Activated naive CD8-positive, alpha-beta T cell treated with anti-CD3 and anti-CD28 coated beads, Interleukin-2, amount 10 ng/mL, durations not matched to agents 7 days and 5 days (primary cell): ENCODE measurements around the gene SCLT1. TPM values are rescaled to one million over a fixed set of nuclear protein-coding genes. Genes with fewer than 3 reads are reported as not detected.

Experiments
- ATAC-seq: fragments of 150-1000 bp; cut with Tn5 transposase; one replicate; pipeline ENCODE4 v1.10.0; 2021; ENCODE audit warnings: low read depth, moderate library complexity
- POLR2A ChIA-PET: fragments of 350-600 bp; sonication (Branson Sonifier 250); formaldehyde crosslinking; loops from one replicate; lab custom pipeline; 2021; ENCODE audit warnings: antibody characterized with exemption; lab: Charles Lee
- DNase-seq: peaks from one replicate; pipeline ENCODE4 v3.0.0; 2021
- H3K27ac Mint-ChIP-seq: one replicate; pipeline ENCODE4 v1.8.0; 2022; ENCODE audit warnings: mild to moderate bottlenecking, mixed read lengths
- H3K27me3 Mint-ChIP-seq: one replicate; pipeline ENCODE4 v1.8.0; 2022; ENCODE audit warnings: mild to moderate bottlenecking, moderate library complexity, mixed read lengths
- H3K36me3 Mint-ChIP-seq: one replicate; pipeline ENCODE4 v1.8.0; 2021; ENCODE audit warnings: mild to moderate bottlenecking, mixed read lengths
- H3K4me1 Mint-ChIP-seq: one replicate; pipeline ENCODE4 v1.8.0; 2021; ENCODE audit warnings: mixed read lengths
- H3K4me3 Mint-ChIP-seq: one replicate; pipeline ENCODE4 v1.8.0; 2022; ENCODE audit warnings: mild to moderate bottlenecking, moderate library complexity, mixed read lengths
- H3K9me3 Mint-ChIP-seq: one replicate; pipeline ENCODE4 v1.8.0; 2021; ENCODE audit warnings: mixed read lengths
- total RNA-seq, 2 experiments: library from RNA; stranded (reverse); gene quantifications; one replicate each; pipeline ENCODE4 v1.2.3, GENCODE V29; 2021

SCLT1 gene
- total RNA-seq, 2 experiments from 2014 or later, result 35.1 TPM

DNA sequence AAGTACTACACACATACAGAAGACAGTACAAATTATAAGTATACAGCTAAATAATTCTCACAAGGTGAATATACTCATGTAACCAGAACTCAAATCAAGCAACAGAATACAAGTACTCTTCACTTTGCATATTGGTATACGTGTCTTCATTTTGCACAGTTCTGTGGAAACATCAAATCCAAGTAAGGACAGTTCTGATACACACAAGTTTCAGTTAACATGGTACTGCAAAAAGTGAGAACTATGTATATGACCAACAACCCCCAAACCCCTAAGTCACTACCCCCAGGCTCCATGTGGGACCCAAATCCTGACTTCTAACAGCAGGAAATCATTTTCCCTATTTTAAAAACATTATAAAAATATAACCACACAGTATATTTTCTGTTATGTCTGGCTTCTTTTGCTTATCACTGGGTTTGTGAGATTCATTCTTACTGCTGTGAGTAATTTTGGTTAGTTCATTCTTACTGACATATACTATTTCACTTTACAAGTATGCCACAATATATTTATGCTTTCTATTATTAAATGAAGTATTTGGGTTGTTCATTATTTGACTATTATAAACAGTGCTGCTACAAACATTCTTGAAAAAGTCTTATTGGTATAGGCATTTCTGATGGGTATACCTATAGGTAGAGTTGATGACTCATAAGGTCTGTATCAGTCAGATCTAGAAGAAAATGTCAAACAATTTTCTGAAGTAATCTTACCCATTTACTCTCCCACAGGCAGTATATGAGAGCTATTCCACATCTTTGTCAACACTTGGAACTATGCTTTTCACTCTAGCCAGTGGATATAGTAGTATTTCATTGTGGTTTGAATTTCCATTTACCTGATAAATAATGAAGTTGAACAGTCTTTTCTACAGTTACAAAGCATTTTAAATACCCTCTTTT lies 47.0 kb downstream of the SCLT1 start:
- no peak for ATAC-seq

DNA sequence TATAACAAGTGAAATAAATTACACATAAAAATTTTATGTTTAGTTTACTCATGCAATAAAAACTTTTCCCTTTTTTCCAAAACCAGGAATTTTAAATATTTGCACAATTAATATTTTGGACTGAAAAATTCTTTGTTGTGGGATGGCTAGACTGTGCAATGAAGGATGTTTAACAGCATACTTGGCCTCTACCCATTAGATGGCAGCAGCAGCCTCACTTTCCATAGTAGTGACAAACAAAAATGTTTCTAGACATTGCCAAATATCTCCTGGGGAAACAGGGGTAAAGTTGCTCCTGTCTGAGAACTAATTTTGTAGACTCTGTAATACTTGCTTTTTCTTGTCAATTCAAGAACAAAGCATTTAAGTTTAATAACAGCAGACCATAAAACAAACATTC lies 49.8 kb downstream of the SCLT1 start:
- Mint-ChIP-seq H3K27me3 (no peaks in the 10 kb centered on the region), H3K4me1 (peaks cover 2% of the 10 kb centered on the region), H3K36me3 (peaks cover 16% of the 10 kb centered on the region), H3K4me3 (no peak overlapping the region), H3K9me3 (no peaks in the 10 kb centered on the region), H3K27ac (no peak overlapping the region)
- DNase-seq (no peak), ATAC-seq (no peak)
- POLR2A ChIA-PET, result no interaction called here

More for the DNA sequence above, 47.0 kb downstream of the SCLT1 start:
- DNase-seq, result no peak
- peaks cover 2% of the 10 kb centered on the region for H3K4me1 Mint-ChIP-seq
- POLR2A ChIA-PET, result no interaction called here
- H3K27me3 Mint-ChIP-seq, result no peaks in the 10 kb centered on the region
- H3K9me3 Mint-ChIP-seq, result peaks cover 4% of the 10 kb centered on the region
- peaks cover 15% of the 10 kb centered on the region for H3K36me3 Mint-ChIP-seq
- no peak overlapping the region for H3K4me3 Mint-ChIP-seq
- H3K27ac Mint-ChIP-seq, result no peak overlapping the region

DNA sequence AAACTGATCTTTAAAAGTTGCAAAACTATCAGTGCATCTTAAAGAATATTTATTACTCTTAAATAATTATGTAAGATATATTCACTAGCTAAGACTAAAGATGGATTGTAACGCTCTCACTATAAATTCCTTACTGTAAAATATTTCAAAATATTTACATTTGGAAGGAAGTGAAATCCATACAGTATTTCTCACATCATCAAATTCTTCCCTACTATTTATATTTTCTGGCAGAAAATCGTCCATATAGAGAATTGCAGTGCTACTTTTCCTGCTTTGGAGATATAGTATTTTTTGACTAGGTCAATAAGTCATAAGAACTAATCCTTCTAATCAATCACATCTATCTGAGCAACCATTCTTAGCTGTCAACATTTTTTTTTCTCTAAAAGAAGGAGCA lies 52.9 kb downstream of the SCLT1 start:
- no peak overlapping the region for H3K27ac Mint-ChIP-seq
- ATAC-seq, result no peak

DNA sequence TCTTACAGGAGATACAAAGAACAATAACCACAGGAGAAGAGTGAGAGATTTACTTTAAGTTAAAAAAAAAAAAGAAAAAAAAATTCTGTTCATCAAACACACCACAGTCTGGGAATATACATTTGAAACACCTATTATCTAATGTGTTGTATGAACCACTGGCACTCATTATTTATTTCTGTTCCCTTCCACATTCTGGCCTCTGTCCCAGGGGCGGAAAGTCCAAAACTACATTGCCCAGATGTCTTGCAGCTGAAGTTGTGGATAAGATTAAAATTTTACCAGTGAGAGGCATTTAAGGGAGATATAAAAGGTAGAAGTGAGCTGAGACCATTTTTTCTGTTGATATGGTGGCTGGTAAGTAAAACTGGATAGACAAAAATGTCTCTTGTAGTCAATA lies 56.2 kb downstream of the SCLT1 start:
- DNase-seq, result no peak
- H3K4me1 Mint-ChIP-seq, result no peaks in the 10 kb centered on the region
- no peak overlapping the region for H3K4me3 Mint-ChIP-seq
- peaks cover 39% of the 10 kb centered on the region for H3K36me3 Mint-ChIP-seq
- H3K9me3 Mint-ChIP-seq, result no peaks in the 10 kb centered on the region
- H3K27me3 Mint-ChIP-seq, result no peaks in the 10 kb centered on the region
- POLR2A ChIA-PET, result no interaction called here
- no peak for ATAC-seq
- no peak overlapping the region for H3K27ac Mint-ChIP-seq

More for the DNA sequence above, 52.9 kb downstream of the SCLT1 start:
- POLR2A ChIA-PET, result no interaction called here
- Mint-ChIP-seq H3K27me3 (no peaks in the 10 kb centered on the region), H3K9me3 (no peaks in the 10 kb centered on the region), H3K36me3 (peaks cover 27% of the 10 kb centered on the region), H3K4me1 (peaks cover 2% of the 10 kb centered on the region), H3K4me3 (no peak overlapping the region)
- DNase-seq, result no peak

DNA sequence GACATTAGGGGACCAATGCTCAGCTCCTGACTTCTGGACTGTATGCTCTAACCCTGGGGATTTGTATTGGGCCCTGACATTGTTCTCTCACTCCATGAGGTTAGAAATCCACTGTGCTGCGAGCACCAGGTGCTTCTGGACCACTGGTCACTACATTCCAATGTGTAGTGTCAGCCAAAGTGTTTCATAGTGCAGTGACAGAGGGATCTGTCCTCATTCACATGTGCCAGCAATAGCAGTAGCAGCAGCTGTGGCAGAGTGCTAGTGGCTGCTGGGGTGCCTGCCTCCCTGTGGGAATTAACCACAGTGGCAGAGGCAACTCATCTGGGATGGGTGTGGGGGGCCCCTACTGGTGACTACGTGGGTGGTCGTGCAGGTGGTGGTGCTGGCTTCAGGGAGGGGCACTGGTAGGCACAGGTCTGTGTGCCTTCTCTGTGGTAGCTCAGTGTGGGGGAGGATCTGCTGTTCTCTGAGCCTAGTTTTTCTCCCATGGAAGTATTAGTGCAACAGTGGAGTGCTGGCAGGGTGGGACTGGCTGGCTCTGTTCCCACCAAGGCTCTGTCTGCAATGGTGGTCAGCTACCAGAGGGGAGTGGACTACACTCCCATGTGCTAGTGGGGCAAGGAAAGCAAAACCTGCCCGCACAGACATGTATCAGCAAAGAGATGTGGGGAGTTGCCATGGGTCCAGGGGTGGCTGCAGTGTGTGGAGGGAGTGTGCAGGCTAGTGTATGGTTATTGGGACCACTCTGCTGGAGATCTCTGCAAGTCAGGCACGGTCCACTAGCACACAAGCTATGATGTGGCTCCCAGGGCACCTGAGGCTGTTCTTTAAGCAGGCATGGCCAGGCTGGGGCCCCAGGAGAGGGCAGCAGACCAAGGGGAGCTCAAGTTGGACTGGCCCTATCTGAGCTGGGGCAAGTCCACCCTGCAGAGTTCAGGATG lies 78.5 kb downstream of the SCLT1 start:
- H3K27me3 Mint-ChIP-seq, result no peaks in the 10 kb centered on the region
- H3K27ac Mint-ChIP-seq, result no peak overlapping the region
- peaks cover 52% of the 10 kb centered on the region for H3K36me3 Mint-ChIP-seq
- peaks cover 43% of the 10 kb centered on the region for H3K9me3 Mint-ChIP-seq
- POLR2A ChIA-PET, result no interaction called here
- ATAC-seq (no peak), DNase-seq (no peak)
- no peaks in the 10 kb centered on the region for H3K4me1 Mint-ChIP-seq
- H3K4me3 Mint-ChIP-seq, result no peak overlapping the region

DNA sequence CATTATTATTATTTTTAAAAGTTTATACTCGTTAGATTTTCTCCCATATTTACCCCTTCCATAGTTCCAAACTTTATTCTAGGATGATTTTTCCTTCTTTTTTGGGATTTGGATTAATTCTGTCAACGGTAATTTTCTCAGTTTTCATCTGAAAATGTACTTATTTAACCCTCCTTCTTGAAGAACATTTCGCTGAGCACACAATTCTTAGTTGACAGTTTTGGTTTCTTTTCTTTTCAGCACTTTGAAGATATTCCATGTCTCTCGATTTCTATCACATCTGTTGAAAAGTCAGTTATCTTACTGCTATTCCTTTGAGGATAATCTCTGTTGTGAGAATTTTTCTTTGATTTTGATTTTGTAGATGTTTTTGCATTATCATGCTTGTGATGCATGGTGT lies 85.2 kb downstream of the SCLT1 start:
- H3K4me3 Mint-ChIP-seq, result no peak overlapping the region
- no peak for ATAC-seq
- no peak for DNase-seq
- POLR2A ChIA-PET, result no interaction called here
- H3K27me3 Mint-ChIP-seq, result no peaks in the 10 kb centered on the region
- no peaks in the 10 kb centered on the region for H3K4me1 Mint-ChIP-seq
- peaks cover 23% of the 10 kb centered on the region for H3K36me3 Mint-ChIP-seq
- H3K9me3 Mint-ChIP-seq, result peaks cover 38% of the 10 kb centered on the region
- H3K27ac Mint-ChIP-seq, result no peak overlapping the region

DNA sequence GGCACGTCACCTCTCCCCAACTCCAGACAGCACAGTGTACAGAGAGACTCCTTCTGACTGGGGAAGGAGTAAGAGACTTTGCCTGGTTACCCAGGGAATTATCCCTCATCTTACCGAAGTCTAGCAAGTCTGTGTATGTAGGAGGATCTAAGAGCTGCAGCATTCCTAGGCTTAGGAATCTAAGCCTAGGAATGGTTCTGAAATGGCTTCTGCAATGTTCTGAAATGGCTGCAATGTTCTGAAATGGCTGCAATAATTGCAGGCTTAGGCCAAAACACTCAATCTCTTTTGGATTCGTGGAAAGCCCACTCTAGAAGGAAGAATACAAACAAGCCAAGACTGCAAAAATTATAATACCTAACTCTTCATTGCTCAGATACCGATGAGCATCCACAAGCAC lies 106.4 kb downstream of the SCLT1 start:
- ATAC-seq (no peak), DNase-seq (no peak)
- peaks cover 54% of the 10 kb centered on the region for H3K36me3 Mint-ChIP-seq
- POLR2A ChIA-PET, result no interaction called here
- no peak overlapping the region for H3K4me3 Mint-ChIP-seq
- H3K27me3 Mint-ChIP-seq, result no peaks in the 10 kb centered on the region
- H3K27ac Mint-ChIP-seq, result no peak overlapping the region
- peaks cover 6% of the 10 kb centered on the region for H3K9me3 Mint-ChIP-seq
- H3K4me1 Mint-ChIP-seq, result no peaks in the 10 kb centered on the region

DNA sequence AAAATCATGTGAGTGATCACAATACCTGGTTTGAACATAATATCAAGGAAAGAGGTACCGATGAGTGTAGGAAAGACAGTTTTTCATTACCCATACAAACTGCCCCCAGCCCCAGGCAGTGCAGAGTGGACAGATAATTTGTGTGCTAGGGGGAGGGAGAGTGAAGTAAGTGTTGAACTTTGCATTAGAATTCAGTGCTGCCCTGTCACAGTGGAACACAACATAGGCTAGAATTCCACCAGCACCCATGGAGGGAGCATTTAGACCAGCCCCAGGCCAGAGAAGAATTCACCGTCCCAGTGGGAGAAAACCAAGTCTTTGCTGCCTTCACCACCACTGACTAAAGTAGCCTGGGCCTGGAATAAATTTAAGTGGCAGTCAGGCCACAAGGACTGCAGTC lies 107.3 kb downstream of the SCLT1 start:
- Mint-ChIP-seq H3K9me3 (peaks cover 6% of the 10 kb centered on the region), H3K27me3 (no peaks in the 10 kb centered on the region), H3K4me1 (no peaks in the 10 kb centered on the region), H3K4me3 (no peak overlapping the region), H3K27ac (no peak overlapping the region), H3K36me3 (peaks cover 56% of the 10 kb centered on the region)
- DNase-seq, result no peak
- ATAC-seq, result no peak
- POLR2A ChIA-PET, result no interaction called here

DNA sequence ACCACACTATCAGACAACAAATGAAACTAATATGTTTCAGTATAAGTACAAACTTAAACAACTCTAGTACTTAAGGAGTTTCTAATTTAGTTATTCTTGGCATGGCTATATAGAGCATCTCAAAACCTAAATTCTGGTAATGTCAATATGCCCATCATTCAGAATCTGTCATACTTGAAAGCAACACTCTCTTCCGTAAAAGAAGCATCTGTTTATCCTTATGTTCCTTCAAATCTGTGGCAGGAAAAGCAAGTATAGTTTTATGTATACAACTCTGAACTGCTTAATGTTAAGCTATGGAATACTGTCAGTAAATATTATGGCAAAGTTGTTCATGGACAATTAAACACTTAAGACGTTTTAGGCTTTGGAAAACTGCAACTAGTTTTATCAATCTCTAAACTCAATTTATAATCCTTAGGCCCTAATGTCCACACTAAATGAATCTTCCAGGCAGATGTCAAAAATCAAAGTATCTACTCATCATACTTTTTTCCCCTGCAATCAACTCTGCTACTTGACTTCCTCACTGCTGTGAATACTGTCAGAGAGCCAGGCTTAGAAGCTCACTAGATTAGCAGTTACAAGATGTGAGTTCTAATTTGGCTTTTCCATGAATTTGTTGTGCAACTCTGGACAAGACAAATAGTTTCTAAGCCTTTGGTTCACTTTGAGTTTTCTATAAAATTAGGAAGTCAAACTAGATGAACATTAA lies 109.4 kb downstream of the SCLT1 start:
- no peak for ATAC-seq
- no peak for DNase-seq
- no peak overlapping the region for H3K4me3 Mint-ChIP-seq
- H3K9me3 Mint-ChIP-seq, result peaks cover 3% of the 10 kb centered on the region
- H3K4me1 Mint-ChIP-seq, result no peaks in the 10 kb centered on the region
- no peak overlapping the region for H3K27ac Mint-ChIP-seq
- no peaks in the 10 kb centered on the region for H3K27me3 Mint-ChIP-seq
- POLR2A ChIA-PET, result no interaction called here
- peaks cover 38% of the 10 kb centered on the region for H3K36me3 Mint-ChIP-seq

DNA sequence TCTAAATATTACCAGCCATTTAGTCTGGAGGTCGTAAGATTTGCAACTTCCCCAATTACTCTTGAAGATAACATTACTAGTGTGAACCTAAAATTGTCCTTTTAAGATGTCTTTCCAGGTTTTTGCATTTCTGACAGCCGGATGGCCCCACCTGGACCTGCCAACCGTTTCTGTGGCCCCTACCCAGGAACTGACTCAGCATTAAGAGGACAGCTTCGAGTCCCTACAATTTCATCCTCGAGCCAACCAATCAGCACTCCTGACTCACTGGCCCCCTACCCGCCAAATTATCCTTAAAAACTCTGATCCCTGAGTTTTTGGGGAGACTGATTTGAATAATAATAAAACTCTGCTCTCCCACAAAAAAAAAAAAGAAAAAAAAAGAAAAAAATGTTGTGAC lies 112.0 kb downstream of the SCLT1 start:
- no peak overlapping the region for H3K27ac Mint-ChIP-seq
- no peaks in the 10 kb centered on the region for H3K4me1 Mint-ChIP-seq
- no peak overlapping the region for H3K4me3 Mint-ChIP-seq
- H3K9me3 Mint-ChIP-seq, result no peaks in the 10 kb centered on the region
- POLR2A ChIA-PET, result no interaction called here
- no peak for ATAC-seq
- H3K27me3 Mint-ChIP-seq, result no peaks in the 10 kb centered on the region
- no peak for DNase-seq
- peaks cover 19% of the 10 kb centered on the region for H3K36me3 Mint-ChIP-seq

DNA sequence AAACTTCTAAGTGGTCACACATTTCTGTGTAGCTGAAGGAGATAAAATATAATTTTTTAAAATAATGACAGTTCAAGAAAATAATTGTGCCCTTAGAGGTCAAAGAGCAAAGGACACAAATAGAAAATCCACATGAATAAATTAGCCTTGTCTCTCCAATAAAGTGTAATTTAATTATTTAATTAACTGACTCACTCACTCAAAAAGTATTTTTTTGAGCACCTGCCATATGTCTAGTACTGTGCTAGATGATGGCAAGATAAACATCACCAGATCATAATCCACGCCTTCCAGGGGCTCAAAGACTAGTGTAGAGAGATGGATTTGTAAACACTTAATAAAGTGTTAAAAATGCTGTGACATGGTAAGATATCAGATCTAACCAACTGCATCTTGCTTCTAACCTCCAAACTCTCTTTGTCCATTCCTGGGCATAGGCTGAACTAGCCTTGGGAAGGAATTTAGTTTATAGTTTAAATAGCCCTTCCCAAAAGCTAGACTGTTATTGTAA lies 112.5 kb downstream of the SCLT1 start:
- Mint-ChIP-seq H3K27me3 (no peaks in the 10 kb centered on the region), H3K9me3 (no peaks in the 10 kb centered on the region), H3K4me1 (no peaks in the 10 kb centered on the region), H3K36me3 (peaks cover 17% of the 10 kb centered on the region), H3K27ac (no peak overlapping the region), H3K4me3 (no peak overlapping the region)
- ATAC-seq (no peak), DNase-seq (no peak)
- POLR2A ChIA-PET, result no interaction called here

DNA sequence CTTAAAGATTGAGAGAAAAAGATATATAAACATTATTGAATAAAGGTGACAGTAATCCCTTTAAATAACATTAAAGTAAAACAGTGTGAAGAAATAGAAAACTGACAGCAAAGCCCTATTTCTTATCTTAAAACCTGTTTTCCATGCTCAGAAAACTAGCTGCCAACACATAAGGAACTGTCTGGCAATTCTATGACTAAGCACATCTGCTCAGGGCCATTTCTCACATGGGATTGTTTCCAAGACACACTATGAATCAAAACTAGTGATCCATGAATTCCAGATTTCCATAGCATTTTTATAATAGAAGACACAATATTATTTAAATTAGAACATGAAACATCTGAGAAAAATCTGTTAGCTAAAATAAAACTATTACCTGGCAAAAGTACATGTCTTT lies 113.4 kb downstream of the SCLT1 start:
- H3K4me1 Mint-ChIP-seq, result no peaks in the 10 kb centered on the region
- POLR2A ChIA-PET, result no interaction called here
- no peaks in the 10 kb centered on the region for H3K9me3 Mint-ChIP-seq
- no peak overlapping the region for H3K4me3 Mint-ChIP-seq
- H3K36me3 Mint-ChIP-seq, result peaks cover 13% of the 10 kb centered on the region
- ATAC-seq, result no peak
- no peak overlapping the region for H3K27ac Mint-ChIP-seq
- no peaks in the 10 kb centered on the region for H3K27me3 Mint-ChIP-seq
- DNase-seq, result no peak

DNA sequence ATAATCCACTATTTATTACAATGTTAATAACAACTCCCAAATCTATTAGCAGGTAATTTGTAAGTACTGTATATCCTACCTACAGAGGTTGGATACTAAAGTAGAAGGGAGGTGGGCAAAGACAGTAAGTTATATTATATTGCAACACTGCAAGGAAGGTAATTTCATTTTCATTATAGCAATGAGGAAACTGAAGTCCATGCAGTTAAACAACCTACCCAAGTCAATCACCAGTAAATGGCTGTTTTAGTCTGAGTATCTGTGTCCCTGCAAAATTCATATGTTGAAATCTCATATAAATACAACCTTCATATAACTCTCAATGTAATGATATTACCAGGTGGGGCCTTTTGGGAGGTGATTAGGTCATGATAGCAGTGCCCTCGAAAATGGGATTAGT lies 114.4 kb downstream of the SCLT1 start:
- H3K27me3 Mint-ChIP-seq, result no peaks in the 10 kb centered on the region
- ATAC-seq (no peak), DNase-seq (no peak)
- peaks cover 14% of the 10 kb centered on the region for H3K36me3 Mint-ChIP-seq
- H3K9me3 Mint-ChIP-seq, result no peaks in the 10 kb centered on the region
- H3K4me3 Mint-ChIP-seq, result no peak overlapping the region
- H3K27ac Mint-ChIP-seq, result no peak overlapping the region
- POLR2A ChIA-PET, result no interaction called here
- no peaks in the 10 kb centered on the region for H3K4me1 Mint-ChIP-seq
